Kidney capillary endothelial cell (primary cell): ENCODE data around the gene FBXO5.
"Not testable (repeated sequence)": the region's sequence is repeated elsewhere in the genome, so short reads cannot be mapped to it uniquely, and the experiment has no call there.

Experiments used
- DNase-seq: peaks from one replicate; pipeline ENCODE4 v3.0.0-alpha.2; 2018; ENCODE audit warnings: low spot score

FBXO5 gene

GRCh38 chr6:152993431-152993830 lies 10.6 kb upstream of the FBXO5 start:
- no peak for DNase-seq

DNA sequence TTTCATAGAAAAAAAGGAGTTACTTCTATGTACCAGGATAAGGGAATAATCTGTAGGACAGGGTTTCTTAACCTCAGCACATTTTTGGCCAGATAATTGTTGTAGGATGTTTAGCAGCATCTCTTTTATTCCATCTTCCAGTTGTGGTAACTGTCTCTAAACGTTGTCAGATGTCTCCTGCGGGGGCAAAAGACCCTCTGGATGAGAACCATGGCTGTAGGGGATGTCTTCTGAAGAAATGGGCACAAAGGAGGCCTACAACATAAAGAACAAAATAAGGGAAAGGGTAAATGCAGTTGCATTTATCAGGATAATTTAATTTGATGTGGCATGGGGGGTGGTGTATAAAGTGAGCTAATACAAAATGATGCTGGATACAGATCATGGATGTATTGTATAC lies 4.1 kb upstream of the FBXO5 start:
- no peak for DNase-seq

DNA sequence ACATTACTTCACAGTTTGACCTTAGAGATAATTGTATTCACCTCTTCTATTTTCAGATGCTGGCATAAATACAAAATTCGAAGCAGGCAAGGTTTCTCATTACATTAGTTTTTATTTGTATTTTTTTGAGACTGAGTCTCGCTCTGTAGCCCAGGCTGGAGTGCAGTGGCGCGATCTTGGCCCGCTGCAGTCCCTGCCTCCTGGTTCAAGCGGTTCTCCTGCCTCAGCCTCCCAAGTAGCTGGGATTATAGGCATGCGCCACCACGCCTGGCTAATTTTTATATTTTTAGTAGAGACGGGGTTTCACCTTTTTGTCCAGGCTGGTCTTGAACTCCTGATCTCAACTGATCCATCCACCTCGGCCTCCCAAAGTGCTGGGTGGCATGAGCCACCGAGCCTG lies 2.5 kb upstream of the FBXO5 start:
- DNase-seq: not testable (repeated sequence)

GRCh38 chr6:152984513-152984872 lies 1.7 kb upstream of the FBXO5 start:
- DNase-seq: no peak

- peak; percentile 58 for DNase-seq
Measured at GRCh38 chr6:152983637-152984512, 1.0 kb upstream of the FBXO5 start.

- DNase-seq: no peak
Measured at GRCh38 chr6:152981989-152982903, 595 bp downstream of the FBXO5 start.

DNA sequence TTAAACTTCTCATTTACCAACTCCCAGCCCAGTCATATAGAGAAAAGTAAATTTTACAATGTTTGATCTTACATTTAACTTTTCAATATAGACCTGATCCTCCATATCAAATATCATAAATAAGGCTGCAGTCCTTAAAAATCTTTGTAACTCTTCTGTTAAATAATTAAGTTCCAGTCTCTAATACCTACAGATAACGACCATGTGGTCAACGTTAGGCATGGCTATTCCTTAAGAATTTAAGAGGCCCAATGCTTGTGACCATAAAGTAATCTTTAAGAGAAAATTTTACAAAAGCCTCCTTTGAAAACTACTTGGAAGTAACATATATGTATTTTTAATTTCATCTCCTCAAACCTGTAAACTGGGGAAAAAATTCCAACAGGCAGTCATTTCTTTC lies 1.6 kb downstream of the FBXO5 start:
- no peak for DNase-seq

- DNase-seq: no peak
Measured at GRCh38 chr6:152980656-152981055, 2.2 kb downstream of the FBXO5 start.

GRCh38 chr6:152979116-152979515 lies 3.7 kb downstream of the FBXO5 start:
- no peak for DNase-seq

DNA sequence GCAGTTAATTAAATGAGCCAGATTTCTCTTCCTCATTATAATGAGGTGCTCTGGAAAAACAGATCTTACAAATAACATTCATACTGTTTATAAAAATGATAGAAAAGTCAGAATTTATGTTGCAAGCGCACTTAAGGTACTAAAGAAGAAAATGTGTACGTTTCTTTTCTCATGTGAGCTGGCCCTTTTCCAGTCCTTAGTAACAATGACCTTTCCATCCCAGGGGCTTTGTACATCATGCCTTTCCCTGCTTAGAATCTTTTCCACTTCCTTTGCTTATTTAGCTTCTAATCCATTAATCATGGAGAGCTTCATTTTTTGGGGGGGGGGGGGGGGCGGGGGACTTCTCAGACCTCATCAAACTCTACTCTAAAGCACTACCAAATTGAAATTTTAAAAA lies 4.8 kb downstream of the FBXO5 start:
- no peak for DNase-seq

- DNase-seq: no peak
Measured at GRCh38 chr6:152977556-152977955, 5.3 kb downstream of the FBXO5 start.

GRCh38 chr6:152976749-152977148 lies 6.1 kb downstream of the FBXO5 start:
- DNase-seq: no peak

DNA sequence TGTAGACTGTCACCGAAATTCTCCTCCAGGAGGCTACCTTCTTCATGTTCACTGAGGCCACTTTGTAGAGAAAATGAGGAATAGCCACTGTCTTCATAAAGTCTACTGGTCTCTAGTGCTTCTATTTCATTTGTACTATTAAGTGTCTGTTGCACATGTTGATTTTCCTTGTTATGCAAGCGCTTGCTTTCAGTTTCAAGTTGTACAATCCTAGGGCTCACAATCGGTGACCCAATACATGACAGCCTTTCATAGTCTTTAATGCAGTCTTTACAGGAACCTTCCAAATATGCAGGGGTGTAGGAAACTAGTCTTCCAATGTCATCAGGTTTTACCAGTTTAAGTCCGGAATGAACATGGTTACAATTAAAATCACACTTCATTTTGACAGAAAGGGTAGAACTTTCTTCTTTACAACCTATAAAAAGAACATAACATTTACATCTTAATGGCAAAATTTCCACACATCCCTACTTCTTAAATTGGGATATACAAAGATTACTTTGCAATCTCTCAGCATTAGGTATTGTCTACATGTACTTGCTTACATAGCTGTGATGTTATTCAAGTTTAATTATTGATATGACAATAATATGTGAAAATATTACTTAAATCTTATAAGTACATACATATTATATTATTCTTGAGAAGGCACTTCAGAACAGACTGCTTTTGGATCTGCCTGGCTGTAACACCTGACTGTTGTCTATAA lies 7.5 kb downstream of the FBXO5 start:
- DNase-seq: no peak

DNA sequence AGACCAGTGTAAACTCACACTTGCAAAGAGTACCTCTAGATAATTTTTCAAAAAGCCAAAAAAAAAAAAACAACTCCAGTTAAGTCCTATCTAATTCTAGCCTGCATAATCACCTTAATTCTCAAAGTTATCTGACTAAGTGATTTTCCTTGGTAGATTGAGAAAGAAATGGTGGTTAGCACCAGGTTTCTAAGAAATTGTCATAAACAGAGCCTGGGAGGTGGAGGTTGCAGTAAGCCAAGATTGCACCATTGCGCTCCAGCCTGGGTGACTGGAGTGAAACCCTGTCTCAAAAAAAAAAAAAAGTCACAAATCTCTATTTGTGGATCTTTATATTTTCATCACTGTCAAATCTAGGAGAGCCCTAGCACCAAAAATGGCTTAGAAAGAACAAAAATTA lies 8.9 kb downstream of the FBXO5 start:
- DNase-seq: no peak

GRCh38 chr6:152969688-152970418 lies 13.0 kb downstream of the FBXO5 start:
- DNase-seq: no peak

- DNase-seq: not testable (repeated sequence)
Measured at GRCh38 chr6:152966168-152966894, 16.5 kb downstream of the FBXO5 start.

DNA sequence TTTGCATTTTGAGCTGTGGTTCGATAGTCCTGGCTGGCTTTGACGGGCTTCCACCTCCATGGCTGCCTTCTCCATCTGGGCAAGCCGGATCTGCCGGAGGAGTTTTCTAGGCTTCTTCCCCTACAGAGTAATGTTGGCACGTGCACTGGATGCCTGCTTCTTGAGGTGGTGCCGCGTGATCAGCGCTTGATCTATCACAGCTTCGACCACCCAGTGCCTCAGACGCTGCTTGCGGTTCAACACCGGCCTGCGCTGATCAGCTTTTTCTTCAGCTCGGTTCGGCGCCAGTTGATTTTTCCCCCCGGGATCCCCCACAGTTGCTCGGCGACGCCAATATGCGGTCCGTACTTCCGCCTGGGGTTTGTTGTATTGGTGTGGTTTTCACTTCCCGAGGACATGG lies 23.5 kb downstream of the FBXO5 start:
- no peak for DNase-seq

GRCh38 chr6:152957796-152958195 lies 25.0 kb downstream of the FBXO5 start:
- no peak for DNase-seq

DNA sequence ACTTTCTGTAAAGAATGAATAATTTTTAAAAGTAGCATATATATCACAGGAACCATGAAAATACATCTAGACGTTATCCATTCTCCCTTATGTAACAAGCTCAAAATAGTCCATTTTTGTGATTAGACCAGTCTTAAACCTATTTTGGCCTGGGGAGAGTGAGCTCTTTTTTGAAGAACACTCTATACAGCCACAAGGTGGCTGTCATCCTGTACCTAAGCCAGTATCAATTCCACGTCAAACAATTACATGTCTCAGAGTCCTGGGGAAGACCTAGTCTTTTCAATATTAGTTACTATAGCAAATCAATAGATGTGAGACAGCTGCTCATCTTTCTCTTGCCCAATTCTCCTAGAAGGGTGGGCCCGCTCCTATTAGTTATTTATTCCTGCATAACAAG lies 28.4 kb downstream of the FBXO5 start:
- no peak for DNase-seq

- DNase-seq: peak; percentile 40
Measured at GRCh38 chr6:152952866-152953509, 29.9 kb downstream of the FBXO5 start.

DNA sequence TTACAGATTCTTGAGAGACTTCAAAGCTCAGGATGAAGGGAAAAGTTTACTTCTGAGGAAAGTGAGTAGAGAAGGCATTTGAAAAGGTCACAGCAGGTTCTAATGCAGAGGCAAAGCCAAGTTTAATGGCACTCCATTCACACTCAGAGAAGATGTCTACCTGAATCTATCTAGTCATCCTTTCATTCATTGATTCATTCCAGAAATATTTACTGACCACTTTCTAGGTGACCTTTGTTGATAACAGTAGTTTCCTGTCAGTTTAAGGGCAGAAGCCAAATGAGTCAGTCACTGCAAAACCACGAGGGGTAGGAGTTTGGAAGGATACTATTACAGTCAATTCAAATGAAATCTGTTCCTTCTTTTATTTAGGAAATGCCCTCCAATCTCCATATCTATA lies 30.8 kb downstream of the FBXO5 start:
- peak; percentile 45 for DNase-seq
